HG03280 (cell line): ENCODE results near the gene LRRC14B.
A peak's percentile ranks its signal among the peaks of the same experiment; 100 is the strongest.

Experiments
- ATAC-seq: cut with Tn5 transposase; IDR thresholded peaks from one replicate; pipeline ENCODE4 v1.9.1; 2021; ENCODE audit warnings: mild to moderate bottlenecking, moderate library complexity; ENCODE audit not compliant: unreplicated experiment

LRRC14B gene

DNA sequence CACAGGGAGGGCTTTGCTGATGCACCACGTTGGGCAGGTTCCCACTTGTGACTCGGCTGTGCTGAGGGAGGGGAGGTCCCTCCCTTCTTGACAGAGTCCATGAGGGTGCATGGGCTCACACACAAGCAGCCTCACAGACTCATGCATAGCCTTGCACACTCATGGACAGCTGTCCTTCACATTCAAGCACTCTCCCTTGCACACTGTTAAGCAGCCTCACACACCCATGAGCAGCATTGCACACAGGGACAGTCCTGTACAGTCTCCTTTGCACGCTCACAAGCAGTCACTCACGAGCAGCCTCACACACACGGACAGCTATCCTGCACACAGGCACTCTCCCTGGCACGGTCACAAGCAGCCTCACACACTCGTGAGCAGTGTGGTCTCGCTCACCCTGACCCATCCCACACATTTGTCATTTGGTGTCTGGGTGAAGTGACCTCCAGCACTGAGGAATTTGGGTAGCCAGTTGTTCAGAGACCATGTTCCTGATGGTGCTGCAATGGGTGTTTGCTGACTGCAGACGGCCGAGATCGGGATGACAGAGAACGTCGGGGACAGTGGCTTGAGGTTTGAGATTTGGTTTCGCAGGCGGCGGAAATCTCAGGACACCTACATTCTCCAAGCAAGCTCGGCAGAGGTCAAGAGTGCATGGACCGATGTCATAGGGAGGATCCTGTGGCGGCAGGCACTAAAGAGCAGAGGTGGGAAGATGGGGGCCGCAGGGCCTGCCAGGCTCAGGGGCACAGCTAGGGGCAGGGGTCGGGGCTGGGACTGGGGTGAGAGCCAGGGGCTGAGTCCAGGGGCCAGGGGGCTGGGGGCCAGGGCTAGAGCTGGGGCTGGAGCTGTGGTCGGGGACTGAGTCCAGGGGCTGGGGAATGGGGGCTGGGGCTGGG lies 17.7 kb upstream of the LRRC14B start:
- ATAC-seq = no peak

DNA sequence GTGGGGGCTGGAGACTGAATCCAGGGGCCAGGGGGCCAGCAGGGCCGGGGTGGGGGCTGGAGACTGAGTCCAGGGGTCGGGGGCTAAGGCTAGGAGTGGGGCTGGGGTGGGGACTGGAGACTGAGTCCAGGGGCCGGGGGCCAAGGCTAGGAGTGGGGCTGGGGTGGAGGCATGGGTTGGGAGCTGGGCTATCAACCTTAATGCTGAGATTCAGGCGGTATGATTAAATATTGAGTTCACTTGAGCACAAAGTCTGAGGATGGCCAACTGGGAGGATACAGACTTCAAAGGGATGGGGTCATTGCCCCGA lies 17.0 kb upstream of the LRRC14B start:
- ATAC-seq = no peak

DNA sequence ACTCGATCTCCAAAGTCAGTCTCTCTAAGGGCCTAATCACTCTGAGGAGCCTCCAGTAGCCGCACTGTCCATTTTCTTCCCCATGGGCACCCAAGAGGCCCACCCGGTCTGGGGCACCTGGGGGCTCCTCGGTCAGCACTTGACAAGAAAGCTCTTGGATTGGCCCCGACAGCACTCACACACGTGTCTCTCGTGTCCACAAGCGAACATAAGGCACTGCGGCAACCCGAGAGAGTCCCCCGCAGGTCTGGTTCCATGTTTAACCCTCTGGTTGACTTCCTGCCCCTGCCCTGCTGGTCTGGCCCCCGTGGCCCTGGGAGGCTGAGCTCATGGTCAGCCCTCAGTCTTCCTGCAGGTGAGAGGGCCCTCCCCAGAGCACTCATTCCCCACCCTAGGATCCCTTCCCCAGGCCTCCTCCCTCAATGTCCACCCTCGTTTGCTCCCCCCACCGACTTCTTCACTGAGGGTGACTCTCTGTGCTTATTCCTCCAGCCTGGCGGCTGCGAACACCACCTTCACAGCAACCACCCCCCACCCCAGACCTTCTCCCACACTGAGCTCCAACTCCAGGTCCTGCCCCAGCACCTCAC lies 16.3 kb upstream of the LRRC14B start:
- no peak for ATAC-seq

DNA sequence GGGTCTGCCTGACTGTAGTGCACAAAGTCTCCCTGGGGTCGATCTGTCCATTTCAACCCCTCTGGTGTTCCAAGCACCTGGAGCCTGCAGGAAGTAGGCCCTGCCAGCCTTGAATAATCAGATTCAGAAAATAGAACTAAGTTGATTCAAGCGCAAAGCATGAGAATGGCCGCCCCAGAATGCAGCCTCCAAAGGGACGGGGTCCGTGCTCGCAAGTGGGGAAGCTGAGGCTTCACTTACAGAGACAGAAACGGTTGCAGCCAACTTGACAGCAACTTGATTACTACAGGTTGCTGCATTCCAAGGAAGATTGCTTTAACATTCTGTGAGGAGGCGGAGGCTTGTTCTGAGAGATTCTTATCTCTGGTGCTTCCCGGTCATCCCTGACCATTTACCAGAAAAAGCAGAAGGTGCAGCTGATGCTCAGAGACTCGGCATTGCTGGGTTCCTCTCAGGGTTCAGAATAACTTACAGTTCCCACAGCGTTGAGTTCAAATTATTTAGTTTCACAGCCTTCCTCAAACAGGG lies 14.9 kb upstream of the LRRC14B start:
- ATAC-seq = no peak

DNA sequence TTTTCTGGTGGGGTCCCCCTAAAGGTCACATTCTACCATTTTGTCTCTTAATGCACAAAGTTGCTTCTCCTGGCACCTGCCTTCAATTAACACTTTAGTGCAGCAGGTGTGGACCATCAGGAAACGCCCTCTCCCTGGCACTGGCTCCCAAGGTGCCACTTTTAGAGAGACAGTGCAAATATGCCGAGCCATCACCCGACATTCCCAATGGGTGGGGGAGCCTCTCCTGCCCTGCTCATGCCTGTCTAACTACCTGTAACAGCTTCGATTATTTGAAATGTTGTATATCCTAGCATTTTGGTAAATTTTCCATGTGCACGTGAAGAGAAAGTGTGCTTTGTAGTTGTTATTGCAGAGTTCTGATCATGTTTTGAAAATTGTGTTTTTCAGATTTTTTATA lies 13.2 kb upstream of the LRRC14B start:
- ATAC-seq = no peak

DNA sequence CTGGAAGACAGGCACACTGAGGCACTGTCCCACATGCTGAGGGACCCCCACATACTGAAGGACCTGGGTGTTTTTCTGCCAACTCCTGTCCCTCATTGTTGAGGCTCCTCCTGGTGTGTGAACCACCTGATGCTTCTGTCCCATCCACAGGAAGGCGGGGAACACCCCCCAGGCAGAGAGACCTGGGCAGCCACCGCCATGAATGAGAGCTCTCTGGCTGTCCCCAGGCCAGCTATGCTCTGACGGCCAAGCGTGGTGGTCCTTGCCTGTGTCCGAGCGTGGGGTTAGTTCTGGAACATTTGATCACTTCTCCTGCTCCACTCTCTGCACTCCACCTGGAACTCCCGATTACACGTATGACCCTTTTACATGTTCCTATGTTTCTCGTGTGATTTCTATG lies 11.9 kb upstream of the LRRC14B start:
- no peak for ATAC-seq

DNA sequence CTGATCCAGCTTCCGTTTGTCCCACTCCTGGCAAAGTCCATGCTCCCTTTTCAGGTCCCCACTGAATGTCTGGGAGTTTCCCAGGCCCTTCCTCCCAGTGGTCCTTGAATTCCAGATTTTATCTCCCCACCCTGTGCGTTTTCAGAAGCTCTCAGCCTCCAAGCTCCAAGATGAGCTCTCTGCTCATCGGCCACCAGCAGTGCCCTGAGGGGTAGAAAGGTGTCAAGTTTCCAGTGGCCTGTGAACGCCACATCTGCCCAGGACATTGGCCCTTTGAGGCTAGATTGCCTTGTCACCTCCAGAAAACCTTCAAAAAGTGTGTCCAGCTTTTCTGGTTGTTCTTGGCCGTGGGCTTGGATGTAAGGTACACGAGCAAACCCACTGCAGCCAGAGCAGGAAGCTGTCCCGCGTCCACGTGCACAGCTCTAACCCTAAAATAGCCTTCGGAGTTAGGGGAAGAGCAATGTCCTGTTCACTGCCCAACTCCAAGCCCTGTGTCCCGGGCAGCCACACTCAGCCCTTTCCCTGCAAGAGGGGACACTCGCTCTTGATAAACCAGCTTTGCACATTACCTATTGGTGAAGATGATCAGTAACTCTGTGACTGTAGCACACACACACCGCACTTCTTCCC lies 10.9 kb upstream of the LRRC14B start:
- no peak for ATAC-seq

- ATAC-seq = no peak
These were observed 10.1 kb upstream of the LRRC14B start for GRCh38 chr5:181160-181559.

GRCh38 chr5:181566-181965 lies 9.7 kb upstream of the LRRC14B start:
- no peak for ATAC-seq

GRCh38 chr5:182126-182525 lies 9.2 kb upstream of the LRRC14B start:
- no peak for ATAC-seq

GRCh38 chr5:184471-184870 lies 6.8 kb upstream of the LRRC14B start:
- ATAC-seq = no peak

DNA sequence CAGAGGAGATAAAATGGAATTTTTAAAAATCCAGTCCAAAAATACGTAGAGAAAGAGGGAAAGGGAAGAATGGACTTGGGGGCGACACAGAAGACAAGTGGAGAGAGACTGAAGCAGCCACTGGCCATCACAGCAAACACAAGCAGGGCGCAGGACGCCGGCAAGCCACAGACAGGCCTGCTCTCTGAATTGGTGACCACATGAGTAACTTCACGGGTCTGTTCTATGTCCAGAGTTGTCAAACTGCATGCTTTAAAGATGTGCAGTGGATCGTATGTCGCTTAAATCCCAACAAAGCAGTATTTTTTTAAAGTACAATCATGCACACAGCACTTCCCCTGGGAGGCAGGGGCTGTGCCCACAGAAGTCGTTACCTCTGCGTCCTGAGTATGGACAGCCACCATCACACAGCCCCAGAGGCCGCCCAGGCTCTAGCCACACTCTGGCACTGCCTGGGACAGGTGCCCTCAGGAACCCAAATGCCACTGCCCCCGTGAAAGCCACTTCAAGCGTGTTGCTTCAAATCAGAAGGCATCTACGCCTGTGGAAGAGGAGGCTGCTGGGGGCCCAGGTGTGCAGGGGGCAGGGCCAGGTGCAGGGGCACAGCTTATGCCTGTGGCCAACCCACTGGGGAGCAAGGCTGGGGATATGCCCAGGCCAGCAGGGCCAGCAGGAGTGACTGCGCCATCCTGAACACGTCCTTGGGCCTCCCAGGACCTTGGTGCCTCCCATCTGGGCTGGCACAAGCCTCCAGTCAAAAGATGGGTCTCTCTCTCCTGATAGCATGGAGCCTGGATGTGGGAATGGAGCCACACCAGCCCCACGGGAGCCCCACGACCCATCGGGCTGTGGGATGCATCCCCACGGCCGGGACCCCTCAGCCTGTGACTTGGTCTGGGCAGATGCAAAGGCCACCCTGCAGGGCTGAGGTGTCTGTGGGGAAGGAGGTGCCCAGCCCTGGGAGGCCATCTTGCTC lies 5.9 kb upstream of the LRRC14B start:
- no peak for ATAC-seq

GRCh38 chr5:186091-187041 lies 4.9 kb upstream of the LRRC14B start:
- ATAC-seq = no peak

DNA sequence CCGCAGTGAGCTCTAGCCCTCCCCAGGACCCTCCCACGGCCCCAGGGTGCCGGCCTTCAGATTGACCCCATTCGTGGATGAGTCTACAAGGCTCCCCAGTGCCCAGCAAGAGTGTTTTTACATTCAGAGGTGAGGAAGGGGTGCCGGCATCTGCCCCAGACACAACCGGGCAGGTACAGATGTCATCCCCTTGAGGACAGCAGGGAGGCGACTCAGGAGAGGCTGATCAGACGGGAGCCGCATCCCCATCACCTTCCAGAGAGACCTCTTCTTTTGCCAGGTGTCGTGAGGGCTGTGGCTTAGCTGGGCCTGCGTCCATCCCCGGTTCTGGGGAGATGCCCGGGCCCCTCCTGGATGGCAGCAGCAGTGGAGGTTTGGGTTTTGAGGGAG lies 4.3 kb upstream of the LRRC14B start:
- ATAC-seq = no peak

DNA sequence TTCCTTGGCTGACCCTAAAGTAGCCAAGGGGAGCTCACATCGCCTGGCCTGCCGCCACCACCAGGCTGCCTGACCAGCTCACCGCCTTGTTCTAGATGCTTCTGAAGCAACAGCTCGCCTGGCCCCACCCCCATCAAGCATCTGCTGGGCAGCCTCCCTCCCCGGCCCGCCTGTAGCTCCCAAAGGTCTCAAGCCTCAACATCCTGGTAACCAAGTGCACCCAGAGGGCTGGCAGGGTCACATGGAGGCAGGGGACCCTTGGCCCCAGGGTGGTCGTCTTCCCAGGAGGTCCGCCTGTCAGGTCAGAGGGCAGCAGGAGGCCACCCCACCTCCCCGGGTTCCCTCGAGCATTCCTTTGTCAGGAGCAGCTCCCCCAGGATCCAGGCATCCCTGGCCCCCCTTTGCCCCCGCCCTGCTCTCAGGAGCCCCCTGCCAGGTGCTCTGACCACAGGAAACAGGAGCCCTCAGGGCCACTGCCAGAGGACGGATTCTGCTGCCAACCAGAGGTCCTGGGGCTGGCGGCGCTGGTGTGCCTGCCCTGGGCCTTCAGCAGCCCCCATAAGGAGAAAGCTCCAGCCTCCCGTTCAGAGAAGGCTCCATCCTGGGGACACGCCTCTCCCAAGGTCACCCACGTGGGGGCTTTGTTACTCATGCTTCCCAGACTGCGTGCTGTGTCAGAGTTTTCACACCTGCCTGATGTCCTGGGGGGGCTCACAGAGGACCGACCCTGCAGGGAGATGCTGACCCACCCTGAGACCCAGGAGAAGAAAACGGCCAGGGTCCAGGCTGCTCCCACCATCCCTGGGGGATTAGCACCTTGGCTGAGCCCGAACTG lies 3.5 kb upstream of the LRRC14B start:
- no peak for ATAC-seq

- peak; percentile 73 for ATAC-seq
These were observed 2.5 kb upstream of the LRRC14B start for GRCh38 chr5:188488-189481.

- ATAC-seq = no peak
These were observed 1.8 kb upstream of the LRRC14B start for GRCh38 chr5:189486-189885.

DNA sequence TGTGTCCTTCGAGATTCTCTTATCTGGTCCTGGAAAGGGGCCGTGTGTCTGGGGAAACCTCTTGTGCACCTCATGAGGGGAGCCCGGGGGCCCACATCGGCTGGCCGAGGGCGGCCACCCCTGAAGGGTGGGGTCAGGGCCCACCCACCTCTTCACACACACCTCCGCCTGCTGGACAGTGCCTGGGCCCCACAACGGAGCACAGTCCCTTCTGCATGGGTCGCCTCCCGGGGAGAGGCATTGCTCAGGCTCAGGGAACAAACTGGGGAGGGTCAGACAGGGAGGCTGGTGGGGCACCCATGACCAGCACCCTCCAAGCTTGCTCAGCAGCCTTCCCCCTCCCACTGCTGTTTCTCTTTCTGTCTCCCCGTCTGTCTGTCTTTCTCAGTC lies 1.3 kb upstream of the LRRC14B start:
- ATAC-seq = no peak
